Panc1 (cell line): ENCODE measurements around the gene EXOC3L4. TPM values are rescaled to one million over a fixed set of nuclear protein-coding genes. Genes with fewer than 3 reads are reported as not detected.

Experiments
- ATAC-seq: fragments of 200-7000 bp; cut with Tn5 transposase; 2 replicates; pipeline ENCODE4 v1.9.1; 2020; ENCODE audit warnings: mild to moderate bottlenecking, moderate library complexity
- BruUV-seq: library from RNA; stranded (reverse); fragments of 400-500 nt; replicated peaks from 2 replicates; lab custom pipeline; 2021; lab: Mats Ljungman, UMichigan
- CTCF ChIA-PET: fragments of 300-600 bp; sonication (Branson Sonifier 250); formaldehyde crosslinking; loops from one replicate; lab custom pipeline; 2022; ENCODE audit warnings: antibody characterized with exemption; lab: Charles Lee
- POLR2A ChIA-PET: fragments of 300-600 bp; sonication (Branson Sonifier 250); formaldehyde crosslinking; loops from one replicate; lab custom pipeline; 2022; ENCODE audit warnings: antibody characterized with exemption; lab: Charles Lee
- DNase-seq: peaks from one replicate; pipeline ENCODE4 v3.0.0-alpha.2; 2010; ENCODE audit warnings: low read depth, low spot score
- H3K27ac ChIP-seq: 2 replicates; pipeline ENCODE4 v1.5.1; 2011; ENCODE audit warnings: mild to moderate bottlenecking, low read length, inconsistent platforms
- H3K27me3 ChIP-seq: fragments of 200-500 bp; sonication (Bioruptor generic); 2 replicates; pipeline ENCODE4 v1.6.0; 2014; ENCODE audit warnings: low read length, inconsistent platforms; ENCODE audit not compliant: control insufficient read depth, insufficient read depth
- H3K36me3 ChIP-seq: fragments of 200-500 bp; sonication (Bioruptor generic); 2 replicates; pipeline ENCODE4 v1.5.1; 2014; ENCODE audit warnings: inconsistent platforms, mild to moderate bottlenecking, low read length, moderate library complexity; ENCODE audit not compliant: control insufficient read depth, insufficient read depth
- H3K4me1 ChIP-seq: 2 replicates; pipeline ENCODE4 v1.5.1; 2011; ENCODE audit warnings: inconsistent platforms, mild to moderate bottlenecking, low read length, moderate library complexity; ENCODE audit not compliant: control insufficient read depth, insufficient read depth
- H3K4me3 ChIP-seq, 2 experiments: 2 replicates each; pipeline ENCODE4 v1.5.1; 2011 to 2012; ENCODE audit warnings: low read depth in 2 of 2, low read length in 2 of 2, mild to moderate bottlenecking in 2 of 2, inconsistent platforms in 1 of 2, moderate library complexity in 1 of 2
- H3K9me3 ChIP-seq: fragments of 200-500 bp; sonication (Bioruptor generic); 2 replicates; pipeline ENCODE4 v1.5.1; 2014; ENCODE audit warnings: low read depth, mild to moderate bottlenecking, inconsistent platforms, low read length, moderate library complexity; ENCODE audit not compliant: control insufficient read depth, insufficient read depth
- POLR2AphosphoS5 ChIP-seq: IDR thresholded peaks from 2 replicates; pipeline ENCODE4 v1.6.1; 2012; ENCODE audit warnings: mild to moderate bottlenecking, low read depth, low read length, moderate library complexity
- REST ChIP-seq, 2 experiments: IDR thresholded peaks; 2 replicates each; pipeline ENCODE4 v1.6.1; 2011 to 2012; ENCODE audit warnings: low read depth in 2 of 2, control low read depth in 1 of 2, low read length in 1 of 2, mild to moderate bottlenecking in 1 of 2, moderate library complexity in 1 of 2; ENCODE audit not compliant: insufficient read depth in 1 of 2
- SIN3A ChIP-seq: IDR thresholded peaks from 2 replicates; pipeline ENCODE4 v1.6.1; 2012; ENCODE audit warnings: low read depth, mild to moderate bottlenecking, low read length, moderate library complexity, borderline replicate concordance; ENCODE audit not compliant: insufficient read depth
- TCF7L2 ChIP-seq: IDR thresholded peaks from 2 replicates; pipeline ENCODE4 v1.6.1; 2011; ENCODE audit warnings: mild to moderate bottlenecking, low read depth, low read length, inconsistent platforms
- in situ Hi-C: cut with HindIII; loops from 2 replicates; pipeline ENCODE4 v1.10.0; 2016; ENCODE audit warnings: low sequenced_read_pairs, low pct_unique_long_range_greater_than_20kb
- intact Hi-C: fragments of 100-400 bp; cut with micrococcal nuclease; formaldehyde crosslinking; loops from one replicate; pipeline ENCODE4 v1.10.0; 2022; ENCODE audit not compliant: unreplicated experiment
- total RNA-seq: library from RNA; stranded (reverse); gene quantifications from one replicate; pipeline ENCODE4 v1.2.1, GENCODE V29; 2021; ENCODE audit not compliant: unreplicated experiment
- TF ChIP-seq, protein P1 (sequence below): fragments of 450-650 bp; IDR thresholded peaks from 2 replicates; pipeline ENCODE4 v1.5.1; 2017; ENCODE audit warnings: mild to moderate bottlenecking

The EXOC3L4 gene
- total RNA-seq, 1 experiment from 2014 or later: 2.6 TPM

GRCh38 chr14:103068351-103069073, 26.0 kb upstream of the EXOC3L4 start:
- POLR2A ChIA-PET: no interaction called here

GRCh38 chr14:103070263-103070885, 24.2 kb upstream of the EXOC3L4 start:
- TF ChIP-seq, protein P1, sequence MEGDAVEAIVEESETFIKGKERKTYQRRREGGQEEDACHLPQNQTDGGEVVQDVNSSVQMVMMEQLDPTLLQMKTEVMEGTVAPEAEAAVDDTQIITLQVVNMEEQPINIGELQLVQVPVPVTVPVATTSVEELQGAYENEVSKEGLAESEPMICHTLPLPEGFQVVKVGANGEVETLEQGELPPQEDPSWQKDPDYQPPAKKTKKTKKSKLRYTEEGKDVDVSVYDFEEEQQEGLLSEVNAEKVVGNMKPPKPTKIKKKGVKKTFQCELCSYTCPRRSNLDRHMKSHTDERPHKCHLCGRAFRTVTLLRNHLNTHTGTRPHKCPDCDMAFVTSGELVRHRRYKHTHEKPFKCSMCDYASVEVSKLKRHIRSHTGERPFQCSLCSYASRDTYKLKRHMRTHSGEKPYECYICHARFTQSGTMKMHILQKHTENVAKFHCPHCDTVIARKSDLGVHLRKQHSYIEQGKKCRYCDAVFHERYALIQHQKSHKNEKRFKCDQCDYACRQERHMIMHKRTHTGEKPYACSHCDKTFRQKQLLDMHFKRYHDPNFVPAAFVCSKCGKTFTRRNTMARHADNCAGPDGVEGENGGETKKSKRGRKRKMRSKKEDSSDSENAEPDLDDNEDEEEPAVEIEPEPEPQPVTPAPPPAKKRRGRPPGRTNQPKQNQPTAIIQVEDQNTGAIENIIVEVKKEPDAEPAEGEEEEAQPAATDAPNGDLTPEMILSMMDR: no peak
- TF ChIP-seq REST (IDR thresholded peaks at IDR 0.05; ENCODE audit: insufficient read depth in 1 of 2, low read depth in 2 of 2, low read length in 1 of 2): no peak
- no peak for TF ChIP-seq TCF7L2
- TF ChIP-seq SIN3A: no peak
- TF ChIP-seq POLR2AphosphoS5: no peak
- no TSS peak for BruUV-seq
- Histone ChIP-seq H3K36me3 (no peaks in the 10 kb centered on the region), H3K4me1 (peaks cover 19% of the 10 kb centered on the region), H3K4me3 (no peak overlapping the region), H3K27me3 (no peaks in the 10 kb centered on the region), H3K9me3 (no peaks in the 10 kb centered on the region), H3K27ac (no peak overlapping the region)
- in situ Hi-C loops (no loop called here), intact Hi-C loops (loop anchor here (10.0 kb wide), 1 partner anchor 114 kb away; no protein-coding TSS in a partner anchor)
- ATAC-seq (no peak), DNase-seq (no peak)
- CTCF ChIA-PET: no interaction called here
- POLR2A ChIA-PET: no interaction called here

More at GRCh38 chr14:103068351-103069073, 26.0 kb upstream of the EXOC3L4 start:
- H3K9me3 ChIP-seq: no peaks in the 10 kb centered on the region
- no peak overlapping the region for H3K4me3 ChIP-seq
- peaks cover 10% of the 10 kb centered on the region for H3K4me1 ChIP-seq
- DNase-seq (no peak), ATAC-seq (no peak)
- in situ Hi-C loops (no loop called here), intact Hi-C loops (no loop called here)
- no peaks in the 10 kb centered on the region for H3K36me3 ChIP-seq
- no peaks in the 10 kb centered on the region for H3K27me3 ChIP-seq
- H3K27ac ChIP-seq: no peak overlapping the region
- TF ChIP-seq, protein P1: no peak
- TF ChIP-seq SIN3A (no peak), TCF7L2 (no peak), REST (IDR thresholded peaks at IDR 0.05; ENCODE audit: insufficient read depth in 1 of 2, low read depth in 2 of 2, low read length in 1 of 2) (no peak), POLR2AphosphoS5 (no peak)
- BruUV-seq: no TSS peak
- CTCF ChIA-PET: no interaction called here
